ENCODE data around the gene PLEKHG1.

GRCh38 chr6:150590446-150590845, 9.2 kb upstream of the PLEKHG1 start:
- no peak for TF ChIP-seq CTCF (conservative IDR thresholded peaks at IDR 0.05; ENCODE audit: low read depth, low read length)
- TF ChIP-seq EZH2 (IDR thresholded peaks at IDR 0.05; ENCODE audit: borderline replicate concordance, low read depth, low read length, poor library complexity, severe bottlenecking): no peak
